H1 (cell line): Measurements from ENCODE around the gene MYCBPAP.

Experiments
- CBX8 ChIP-seq: fragments of 300-800, 300-1000 bp; sonication (generic); IDR thresholded peaks from 2 replicates; pipeline ENCODE4 v1.7.1; 2016; ENCODE audit warnings: low read depth, low read length, borderline replicate concordance
- MAFK ChIP-seq: IDR thresholded peaks from 2 replicates; pipeline ENCODE4 v1.6.1; 2012; ENCODE audit warnings: low read depth, mild to moderate bottlenecking, improper control_type of control experiment, low read length
- POLR2A ChIP-seq, 2 experiments: IDR thresholded peaks; 1 replicate in 1 of 2; 2 replicates in 1 of 2; pipeline ENCODE4 v1.6.1; 2011; ENCODE audit warnings: low read depth in 2 of 2, low read length in 2 of 2, mild to moderate bottlenecking in 2 of 2; ENCODE audit errors: control extremely low read depth in 1 of 2
- TF ChIP-seq, protein P1 (sequence below), 3 experiments: IDR thresholded peaks; 1 replicate in 2 of 3; 2 replicates in 1 of 3; pipeline versions ENCODE4 v1.5.1 to v1.6.1; 2011; ENCODE audit warnings: low read length in 3 of 3, mild to moderate bottlenecking in 3 of 3, inconsistent platforms in 2 of 3, low read depth in 1 of 3, moderate library complexity in 1 of 3; ENCODE audit not compliant: insufficient read depth in 1 of 3; ENCODE audit errors: control extremely low read depth in 1 of 3

DNA sequence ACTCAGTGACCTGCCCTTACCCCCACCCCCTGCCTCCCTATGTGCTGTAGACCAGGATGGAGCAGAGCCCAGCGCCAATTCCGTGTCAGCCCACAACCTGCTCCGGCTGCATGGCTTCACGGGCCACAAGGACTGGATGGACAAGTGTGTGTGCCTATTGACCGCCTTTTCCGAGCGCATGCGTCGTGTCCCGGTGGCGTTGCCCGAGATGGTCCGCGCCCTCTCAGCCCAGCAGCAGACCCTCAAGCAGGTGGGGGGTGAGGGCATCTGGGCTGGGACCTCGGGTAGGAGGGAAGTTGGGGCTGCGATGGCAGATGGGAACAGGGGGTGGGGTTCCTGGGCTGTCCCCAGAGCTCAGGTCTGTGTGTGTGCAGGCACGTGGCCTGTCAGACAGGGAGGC, 46.0 kb downstream of the MYCBPAP start:
- TF ChIP-seq POLR2A (IDR thresholded peaks at IDR 0.05; ENCODE audit: control extremely low read depth in 1 of 2, low read depth in 2 of 2, low read length in 2 of 2) (no peak), CBX8 (no peak), MAFK (no peak)
- TF ChIP-seq, protein P1, sequence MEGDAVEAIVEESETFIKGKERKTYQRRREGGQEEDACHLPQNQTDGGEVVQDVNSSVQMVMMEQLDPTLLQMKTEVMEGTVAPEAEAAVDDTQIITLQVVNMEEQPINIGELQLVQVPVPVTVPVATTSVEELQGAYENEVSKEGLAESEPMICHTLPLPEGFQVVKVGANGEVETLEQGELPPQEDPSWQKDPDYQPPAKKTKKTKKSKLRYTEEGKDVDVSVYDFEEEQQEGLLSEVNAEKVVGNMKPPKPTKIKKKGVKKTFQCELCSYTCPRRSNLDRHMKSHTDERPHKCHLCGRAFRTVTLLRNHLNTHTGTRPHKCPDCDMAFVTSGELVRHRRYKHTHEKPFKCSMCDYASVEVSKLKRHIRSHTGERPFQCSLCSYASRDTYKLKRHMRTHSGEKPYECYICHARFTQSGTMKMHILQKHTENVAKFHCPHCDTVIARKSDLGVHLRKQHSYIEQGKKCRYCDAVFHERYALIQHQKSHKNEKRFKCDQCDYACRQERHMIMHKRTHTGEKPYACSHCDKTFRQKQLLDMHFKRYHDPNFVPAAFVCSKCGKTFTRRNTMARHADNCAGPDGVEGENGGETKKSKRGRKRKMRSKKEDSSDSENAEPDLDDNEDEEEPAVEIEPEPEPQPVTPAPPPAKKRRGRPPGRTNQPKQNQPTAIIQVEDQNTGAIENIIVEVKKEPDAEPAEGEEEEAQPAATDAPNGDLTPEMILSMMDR (IDR thresholded peaks at IDR 0.05; ENCODE audit: control extremely low read depth in 1 of 3, insufficient read depth in 1 of 3, low read depth in 1 of 3, low read length in 3 of 3), result no peak
